ENCODE data around the gene LAD1. TPM values are rescaled to one million over a fixed set of nuclear protein-coding genes. Genes with fewer than 3 reads are reported as not detected.

LAD1 gene
- total RNA-seq, 4 donors from 2014 or later, result 175 to 303 (median 218) TPM

- peak overlapping the region; percentile 94 for H3K27ac ChIP-seq
- no peak for TF ChIP-seq POLR2AphosphoS5 (IDR thresholded peaks at IDR 0.05)
- TF ChIP-seq CTCF (IDR thresholded peaks at IDR 0.05), result no peak
- no peak for TF ChIP-seq EP300 (IDR thresholded peaks at IDR 0.05)
- no peak for TF ChIP-seq POLR2A (IDR thresholded peaks at IDR 0.05)
- 54% methylated on average over 2 of the region's 2 CpGs for WGBS
- H3K4me3 ChIP-seq, result peak overlapping the region; percentile 52
- H3K9me3 ChIP-seq, result no peaks in the 10 kb centered on the region
- no peaks in the 10 kb centered on the region for H3K36me3 ChIP-seq
- peaks cover 59% of the 10 kb centered on the region for H3K4me1 ChIP-seq
- DNase-seq (ENCODE audit: low spot score in 2 of 2), result no peak
- peaks cover 22% of the 10 kb centered on the region for H3K27me3 ChIP-seq
These were observed 1.4 kb downstream of the LAD1 start for GRCh38 chr1:201397675-201398074.

- Histone ChIP-seq H3K36me3 (no peaks in the 10 kb centered on the region), H3K9me3 (no peaks in the 10 kb centered on the region), H3K27me3 (peaks cover 22% of the 10 kb centered on the region), H3K4me1 (peaks cover 65% of the 10 kb centered on the region), H3K4me3 (peak overlapping the region; percentile 52), H3K27ac (peak overlapping the region; percentile 94)
- DNase-seq (ENCODE audit: low spot score in 2 of 2), result peak in 1 of 2 donors; percentile 75
- TF ChIP-seq POLR2A (IDR thresholded peaks at IDR 0.05) (no peak), POLR2AphosphoS5 (IDR thresholded peaks at IDR 0.05) (peak in 1 of 3 donors; percentile 36)
- 55% methylated on average over 10 of the region's 10 CpGs for WGBS
These were observed 2.2 kb downstream of the LAD1 start for GRCh38 chr1:201396861-201397464.

- peak overlapping the region; percentile 19 for H3K27ac ChIP-seq
- TF ChIP-seq POLR2A (IDR thresholded peaks at IDR 0.05) (no peak), CTCF (IDR thresholded peaks at IDR 0.05) (no peak), POLR2AphosphoS5 (IDR thresholded peaks at IDR 0.05) (no peak), EP300 (IDR thresholded peaks at IDR 0.05) (no peak)
- no peak overlapping the region for H3K4me3 ChIP-seq
- H3K36me3 ChIP-seq, result no peaks in the 10 kb centered on the region
- H3K4me1 ChIP-seq, result peaks cover 68% of the 10 kb centered on the region
- peaks cover 22% of the 10 kb centered on the region for H3K27me3 ChIP-seq
- H3K9me3 ChIP-seq, result no peaks in the 10 kb centered on the region
- no peak for DNase-seq (ENCODE audit: low spot score in 2 of 2)
- 94% methylated on average over 4 of the region's 4 CpGs for WGBS
These were observed 3.2 kb downstream of the LAD1 start for GRCh38 chr1:201395936-201396335.

GRCh38 chr1:201394591-201394990 is 4.5 kb downstream of the LAD1 start:
- H3K27me3 ChIP-seq, result peaks cover 14% of the 10 kb centered on the region
- no peaks in the 10 kb centered on the region for H3K9me3 ChIP-seq
- H3K27ac ChIP-seq, result no peak overlapping the region
- H3K36me3 ChIP-seq, result no peaks in the 10 kb centered on the region
- H3K4me1 ChIP-seq, result peaks cover 54% of the 10 kb centered on the region
- H3K4me3 ChIP-seq, result no peak overlapping the region
- no peak for TF ChIP-seq POLR2A (IDR thresholded peaks at IDR 0.05)
- DNase-seq (ENCODE audit: low spot score in 2 of 2), result no peak
- 49% methylated on average over 3 of the region's 3 CpGs for WGBS

GRCh38 chr1:201393076-201393475 is 6.0 kb downstream of the LAD1 start:
- Histone ChIP-seq H3K9me3 (no peaks in the 10 kb centered on the region), H3K27ac (no peak overlapping the region), H3K4me1 (peaks cover 44% of the 10 kb centered on the region), H3K36me3 (no peaks in the 10 kb centered on the region), H3K4me3 (no peak overlapping the region), H3K27me3 (no peaks in the 10 kb centered on the region)
- TF ChIP-seq POLR2AphosphoS5 (IDR thresholded peaks at IDR 0.05) (no peak), CTCF (IDR thresholded peaks at IDR 0.05) (no peak), POLR2A (IDR thresholded peaks at IDR 0.05) (no peak), EP300 (IDR thresholded peaks at IDR 0.05) (no peak)
- DNase-seq (ENCODE audit: low spot score in 2 of 2), result no peak
- WGBS, result 37% methylated on average over 3 of the region's 3 CpGs

GRCh38 chr1:201391651-201392511 is 7.2 kb downstream of the LAD1 start:
- no peak for DNase-seq (ENCODE audit: low spot score in 2 of 2)
- Histone ChIP-seq H3K4me1 (peaks cover 43% of the 10 kb centered on the region), H3K36me3 (peaks cover 3% of the 10 kb centered on the region), H3K27me3 (no peaks in the 10 kb centered on the region), H3K4me3 (no peak overlapping the region), H3K9me3 (no peaks in the 10 kb centered on the region), H3K27ac (no peak overlapping the region)
- TF ChIP-seq POLR2AphosphoS5 (IDR thresholded peaks at IDR 0.05) (no peak), CTCF (IDR thresholded peaks at IDR 0.05) (no peak), POLR2A (IDR thresholded peaks at IDR 0.05) (no peak), EP300 (IDR thresholded peaks at IDR 0.05) (no peak)
- 62% methylated on average over 9 of the region's 9 CpGs for WGBS

All from suprapubic skin (tissue), 4 donors.